Spleen (tissue), 11 donors: ENCODE data around the gene PROCA1. TPM values are rescaled to one million over a fixed set of nuclear protein-coding genes. Genes with fewer than 3 reads are reported as not detected.
"Not testable (repeated sequence)": the region's sequence is repeated elsewhere in the genome, so short reads cannot be mapped to it uniquely, and the experiment has no call there.

Source experiments
- DNase-seq: peaks from one replicate; pipeline ENCODE4 v3.0.0-alpha.2; 2020
- H3K27ac ChIP-seq, 8 donors: fragments of 200-600 bp; sonication (generic) in 7 of 8; 1 replicate in 4 of 8; 2 replicates in 4 of 8; pipeline versions ENCODE4 v1.5.0 to v1.8.0; 2016 to 2021; ENCODE audit warnings: inconsistent platforms in 4 of 8, mild to moderate bottlenecking in 4 of 8, moderate library complexity in 1 of 8
- H3K27me3 ChIP-seq, 7 donors: fragments of 200-600 bp; sonication (generic) in 6 of 7; replicated peaks in 1 of 7; 1 replicate in 4 of 7; 2 replicates in 3 of 7; pipeline versions ENCODE4 v1.5.0 to v1.8.0; 2016 to 2021; ENCODE audit warnings: inconsistent platforms in 3 of 7, mild to moderate bottlenecking in 1 of 7
- H3K36me3 ChIP-seq, 6 donors: fragments of 200-600 bp; sonication (generic) in 5 of 6; 1 replicate in 4 of 6; 2 replicates in 2 of 6; pipeline versions ENCODE4 v1.5.0 to v1.8.0; 2016 to 2021; ENCODE audit warnings: inconsistent platforms in 2 of 6
- H3K4me1 ChIP-seq, 6 donors: fragments of 200-600 bp; sonication (generic) in 5 of 6; 1 replicate in 3 of 6; 2 replicates in 3 of 6; pipeline versions ENCODE4 v1.5.0 to v1.8.0; 2016 to 2021; ENCODE audit warnings: inconsistent platforms in 3 of 6
- H3K4me3 ChIP-seq, 8 donors: fragments of 200-600 bp; sonication (generic) in 7 of 8; 1 replicate in 4 of 8; 2 replicates in 4 of 8; pipeline versions ENCODE4 v1.5.0 to v1.8.0; 2016 to 2021; ENCODE audit warnings: inconsistent platforms in 4 of 8, mild to moderate bottlenecking in 4 of 8, moderate library complexity in 2 of 8
- H3K9me3 ChIP-seq, 8 donors: fragments of 200-600 bp; sonication (generic) in 7 of 8; 1 replicate in 4 of 8; 2 replicates in 4 of 8; pipeline versions ENCODE4 v1.5.0 to v1.8.0; 2016 to 2021; ENCODE audit warnings: inconsistent platforms in 4 of 8
- CTCF ChIP-seq, 11 experiments: fragments of 200-600 bp in 7 of 11; fragments of 450-650 bp in 4 of 11; sonication (generic) in 4 of 11; IDR thresholded peaks in 8 of 11; conservative IDR thresholded peaks in 3 of 11; 1 replicate in 7 of 11; 2 replicates in 4 of 11; pipeline versions ENCODE4 v1.4.0 to v1.8.0; 2016 to 2021; ENCODE audit warnings: antibody characterized with exemption in 11 of 11, inconsistent platforms in 4 of 11, mild to moderate bottlenecking in 1 of 11
- POLR2A ChIP-seq, 3 donors: fragments of 450-650 bp; IDR thresholded peaks; one replicate each; pipeline ENCODE4 v1.5.1; 2017; ENCODE audit warnings: antibody characterized with exemption in 3 of 3, mild to moderate bottlenecking in 1 of 3
- POLR2AphosphoS5 ChIP-seq, 3 donors: sonication (generic); formaldehyde crosslinking; IDR thresholded peaks; one replicate each; pipeline ENCODE4 v1.5.1; 2017; ENCODE audit warnings: antibody characterized with exemption in 3 of 3
- WGBS, 5 donors: extraction: QIAGEN DNeasy Blood & Tissue Kit in 3 of 5; methylation state at CpG; one replicate each; pipeline versions ENCODE4 v1.1.5 to v1.1.7; 2013 to 2018; 5-methylcytosine and 5-hydroxymethylcytosine counted together
- intact Hi-C: fragments of 100-400 bp; cut with DNase I; formaldehyde crosslinking; loops from one replicate; pipeline ENCODE4 v1.15.0; 2023; ENCODE audit warnings: low total_unique reads
- polyA plus RNA-seq, 3 donors: library from polyadenylated mRNA; stranded (reverse); fragments of 200-250 nt; gene quantifications; one replicate each; pipeline ENCODE4 v1.2.1, GENCODE V29; 2013
- total RNA-seq, 7 donors: library from RNA; depleted of rRNA in 3 of 7; stranded (reverse); fragments of >200 nt in 3 of 7; fragmentation: NEBNext Ultra II Directional in 4 of 7; extraction: Animal tissue kit (Norgen Biotek cat#: 25700) in 4 of 7; gene quantifications; one replicate each; pipeline versions ENCODE4 v1.1.0 to v1.2.1, GENCODE V29; 2016 to 2021
- donor health status: healthy with polysubstance abuse.
- donor health status: DM: no; HTN: no; CAD: no; lungs with moderate emphysema.
- donor health status: DM: no; HTN: no; CAD: no.
- donor health status: Bipolar disorder and iron deficiency.
- donor health status: healthy.
- donor health status: DM: no; HTN: no; CAD: no.
- donor health status: DM: yes; HTN: yes; CAD: no.

Gene PROCA1
- total and polyA plus RNA-seq, 10 donors, result 4.3 to 14.5 (median 7.1) TPM

- Histone ChIP-seq H3K27me3 (no peaks in the 10 kb centered on the region), H3K4me1 (peaks cover 9 to 81% (median 54%) of the 10 kb centered on the region in 6 donors), H3K4me3 (peak overlapping the region in 1 of 8 donors; percentile 4), H3K27ac (peak overlapping the region in 7 of 8 donors; percentile 0 to 96 (median 66)), H3K36me3 (peaks cover 0 to 26% (median 2%) of the 10 kb centered on the region in 6 donors), H3K9me3 (no peaks in the 10 kb centered on the region)
- no peak for TF ChIP-seq CTCF (IDR thresholded peaks at IDR 0.05 in 8 of 11, conservative IDR thresholded peaks at IDR 0.05 in 3 of 11)
- peak; percentile 5 to 76 (median 54) for TF ChIP-seq POLR2AphosphoS5 (IDR thresholded peaks at IDR 0.05)
- intact Hi-C loops, result no loop called here
- 45 to 68% (median 64%) methylated on average over 9 to 10 of the region's 10 CpGs for WGBS, 5 donors
- DNase-seq, result peak; percentile 83
These were observed 27.1 kb upstream of the PROCA1 start for GRCh38 chr17:28738680-28739384.

GRCh38 chr17:28737770-28738679 lies 26.3 kb upstream of the PROCA1 start:
- no peak for TF ChIP-seq POLR2A (IDR thresholded peaks at IDR 0.05)
- TF ChIP-seq POLR2AphosphoS5 (IDR thresholded peaks at IDR 0.05), result peak; percentile 58 to 83 (median 77)
- peak in 1 of 11 experiments; percentile 6 for TF ChIP-seq CTCF (IDR thresholded peaks at IDR 0.05 in 8 of 11, conservative IDR thresholded peaks at IDR 0.05 in 3 of 11)
- no peaks in the 10 kb centered on the region for H3K9me3 ChIP-seq
- peak; percentile 94 for DNase-seq
- H3K36me3 ChIP-seq, result peaks cover 0 to 26% (median 2%) of the 10 kb centered on the region in 6 donors
- peaks cover 9 to 78% (median 47%) of the 10 kb centered on the region in 6 donors for H3K4me1 ChIP-seq
- intact Hi-C loops, result no loop called here
- peak overlapping the region in 1 of 8 donors; percentile 49 for H3K4me3 ChIP-seq
- no peaks in the 10 kb centered on the region for H3K27me3 ChIP-seq
- peak overlapping the region; percentile 26 to 96 (median 66) for H3K27ac ChIP-seq
- WGBS, 5 donors, result 66 to 81% (median 71%) methylated on average over 18 to 22 of the region's 22 CpGs

GRCh38 chr17:28737316-28737715 lies 25.6 kb upstream of the PROCA1 start:
- peak overlapping the region in 1 of 8 donors; percentile 49 for H3K4me3 ChIP-seq
- no peaks in the 10 kb centered on the region for H3K27me3 ChIP-seq
- no peak for DNase-seq
- peaks cover 9 to 70% (median 40%) of the 10 kb centered on the region in 6 donors for H3K4me1 ChIP-seq
- H3K36me3 ChIP-seq, result peaks cover 0 to 26% (median 2%) of the 10 kb centered on the region in 6 donors
- no peaks in the 10 kb centered on the region for H3K9me3 ChIP-seq
- peak overlapping the region in 5 of 8 donors; percentile 26 to 96 (median 83) for H3K27ac ChIP-seq
- intact Hi-C loops, result no loop called here
- TF ChIP-seq POLR2AphosphoS5 (IDR thresholded peaks at IDR 0.05), result no peak
- WGBS, 5 donors, result 93 to 98% (median 96%) methylated on average over 7 to 12 of the region's 12 CpGs

- H3K27me3 ChIP-seq, H3K27ac ChIP-seq, H3K4me3 ChIP-seq, intact Hi-C loops, H3K9me3 ChIP-seq, DNase-seq: not testable (repeated sequence)
- peaks cover 6 to 59% (median 28%) of the 10 kb centered on the region in 6 donors for H3K4me1 ChIP-seq
- 91 to 99% (median 92%) methylated on average over 5 to 8 of the region's 8 CpGs for WGBS, 5 donors
- H3K36me3 ChIP-seq, result peaks cover 0 to 26% (median 2%) of the 10 kb centered on the region in 6 donors
These were observed 24.5 kb upstream of the PROCA1 start for GRCh38 chr17:28735913-28736769.
